ENCODE data around the gene DTD2. TPM values are rescaled to one million over a fixed set of nuclear protein-coding genes. Genes with fewer than 3 reads are reported as not detected.

DTD2 gene
- total and polyA plus RNA-seq, 4 donors: 7.9 to 16.7 (median 10.7) TPM

- no peak for DNase-seq (ENCODE audit: low spot score)
- Histone ChIP-seq H3K4me3 (ENCODE audit: low read depth in 1 of 3, low read length in 3 of 3) (no peak overlapping the region), H3K27me3 (ENCODE audit: control insufficient read depth in 4 of 4, insufficient read depth in 4 of 4, low read length in 3 of 4) (no peaks in the 10 kb centered on the region), H3K9ac (ENCODE audit: low read depth in 1 of 2, low read length in 2 of 2) (no peak overlapping the region), H3K36me3 (ENCODE audit: control insufficient read depth in 4 of 4, insufficient read depth in 3 of 4, low read depth in 1 of 4, low read length in 3 of 4) (no peaks in the 10 kb centered on the region), H3K9me3 (ENCODE audit: control insufficient read depth in 4 of 4, low read length in 3 of 4) (no peaks in the 10 kb centered on the region), H3K4me1 (ENCODE audit: control insufficient read depth in 4 of 4, insufficient read depth in 4 of 4, low read length in 3 of 4) (peaks cover 0 to 5% (median 0%) of the 10 kb centered on the region in 4 donors), H3K27ac (ENCODE audit: low read depth in 1 of 2, low read length in 2 of 2) (no peak overlapping the region)
- TF ChIP-seq SP1 (IDR thresholded peaks at IDR 0.05) (no peak), ZBTB33 (IDR thresholded peaks at IDR 0.05) (no peak), CTCF (IDR thresholded peaks at IDR 0.05; ENCODE audit: low read depth, low read length, missing input control) (no peak), TAF1 (conservative IDR thresholded peaks at IDR 0.05) (no peak), REST (IDR thresholded peaks at IDR 0.05) (no peak), ATF3 (IDR thresholded peaks at IDR 0.05) (no peak), HNF4A (conservative IDR thresholded peaks at IDR 0.05) (no peak), JUND (IDR thresholded peaks at IDR 0.05) (no peak), RAD21 (IDR thresholded peaks at IDR 0.05) (no peak), GABPA (IDR thresholded peaks at IDR 0.05 in 1 of 2, conservative IDR thresholded peaks at IDR 0.05 in 1 of 2) (no peak), EGR1 (IDR thresholded peaks at IDR 0.05; ENCODE audit: low read depth in 2 of 2) (no peak), MAX (IDR thresholded peaks at IDR 0.05) (no peak), NR2F2 (IDR thresholded peaks at IDR 0.05) (no peak), FOXA1 (IDR thresholded peaks at IDR 0.05) (no peak), HNF4G (IDR thresholded peaks at IDR 0.05) (no peak), YY1 (IDR thresholded peaks at IDR 0.05) (no peak)
- 46% methylated on average over 2 of the region's 2 CpGs for WGBS
Measured at GRCh38 chr14:31411218-31411727, 46.0 kb downstream of the DTD2 start.

Data from liver (tissue), 9 donors.